Measurements from ENCODE around the gene GPR183.

The GPR183 gene

GRCh38 chr13:99353836-99354235 is 46.6 kb upstream of the GPR183 start:
- ChIA-PET POLR2A (no interaction called here), CTCF (interaction anchor here (1.3 to 1.6 kb wide), 4 partner anchors 16 to 88 kb away, joined by 3 to 4 read pairs (median 3); no protein-coding TSS in a partner anchor)
- TF ChIP-seq CTCF (IDR thresholded peaks at IDR 0.05; ENCODE audit: insufficient read depth, low read length, missing control alignments): no peak
- no peak for DNase-seq (ENCODE audit: low read depth, low spot score)
- no peak overlapping the region for H3K4me3 ChIP-seq (ENCODE audit: low read depth, low read length)

DNA sequence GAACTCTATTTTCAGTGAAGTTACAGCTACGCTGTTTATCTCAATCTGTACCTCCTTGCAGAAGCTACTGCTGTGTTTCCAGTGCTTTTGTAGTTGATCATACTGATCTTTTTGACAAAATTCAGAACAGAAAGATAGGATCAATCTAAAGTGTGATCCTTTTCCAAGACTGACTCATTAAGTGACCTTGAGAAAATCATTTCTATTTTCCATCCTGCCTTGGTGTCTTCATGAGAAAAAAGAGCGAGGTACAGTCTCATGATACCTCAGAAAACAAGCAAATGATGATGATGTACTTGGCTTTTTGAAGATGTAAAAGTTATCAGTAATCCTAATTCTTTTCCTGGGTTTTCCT is 46.0 kb upstream of the GPR183 start:
- POLR2A ChIA-PET: no interaction called here
- CTCF ChIA-PET: interaction anchor here (0.8 to 1.6 kb wide), 6 partner anchors 12 to 87 kb away, joined by 3 to 4 read pairs (median 3); no protein-coding TSS in a partner anchor
- no peak for TF ChIP-seq CTCF (IDR thresholded peaks at IDR 0.05; ENCODE audit: insufficient read depth, low read length, missing control alignments)
- no peak for DNase-seq (ENCODE audit: low read depth, low spot score)
- no peak overlapping the region for H3K4me3 ChIP-seq (ENCODE audit: low read depth, low read length)

DNA sequence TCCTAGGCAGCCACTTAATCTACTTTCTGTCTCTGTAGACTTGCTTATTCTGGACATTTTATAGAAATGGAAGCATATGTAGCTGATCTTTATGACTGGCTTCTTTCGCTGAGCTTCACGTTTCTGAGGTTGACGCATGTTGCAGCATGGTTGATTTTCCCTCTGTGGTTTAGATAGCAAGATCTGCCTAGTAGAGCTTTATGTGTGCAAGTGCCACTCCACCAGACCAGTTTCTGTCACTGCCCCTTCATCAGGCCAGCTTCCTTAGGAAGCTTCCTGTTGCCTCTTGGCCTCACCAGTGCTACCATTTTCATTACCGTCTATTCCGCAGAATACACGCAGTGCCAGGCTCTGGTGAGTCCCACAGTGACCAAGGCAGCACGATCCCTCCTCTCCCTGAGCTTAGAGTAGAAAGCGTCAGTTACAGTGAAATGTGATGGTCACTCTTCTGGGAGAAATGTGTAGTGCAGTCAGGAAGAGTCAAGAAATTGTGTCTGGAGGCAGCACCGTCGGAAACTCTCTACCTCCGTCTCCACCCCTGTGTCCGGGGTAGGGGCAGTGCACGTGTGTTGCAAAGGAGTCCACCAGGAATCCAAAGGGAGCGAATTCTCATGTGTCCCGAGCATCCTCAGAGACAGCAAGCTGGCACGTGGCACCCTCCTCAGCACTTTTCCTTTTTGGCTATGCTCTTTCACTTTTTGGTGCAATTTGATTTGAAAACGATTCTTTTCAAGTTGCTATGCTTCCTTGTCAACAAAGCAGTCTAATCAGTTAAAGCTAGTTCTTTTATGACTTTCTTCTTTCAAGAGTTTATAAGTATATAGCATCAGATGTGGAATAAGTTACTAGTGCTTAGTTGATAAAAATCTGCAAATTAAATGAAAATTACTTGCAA is 45.4 kb upstream of the GPR183 start:
- no peak for DNase-seq (ENCODE audit: low read depth, low spot score)
- ChIA-PET POLR2A (no interaction called here), CTCF (interaction anchor here (0.8 to 1.6 kb wide), 5 partner anchors 13 to 87 kb away, joined by 3 to 4 read pairs (median 3); no protein-coding TSS in a partner anchor)
- TF ChIP-seq CTCF (IDR thresholded peaks at IDR 0.05; ENCODE audit: insufficient read depth, low read length, missing control alignments): no peak
- no peak overlapping the region for H3K4me3 ChIP-seq (ENCODE audit: low read depth, low read length)

DNA sequence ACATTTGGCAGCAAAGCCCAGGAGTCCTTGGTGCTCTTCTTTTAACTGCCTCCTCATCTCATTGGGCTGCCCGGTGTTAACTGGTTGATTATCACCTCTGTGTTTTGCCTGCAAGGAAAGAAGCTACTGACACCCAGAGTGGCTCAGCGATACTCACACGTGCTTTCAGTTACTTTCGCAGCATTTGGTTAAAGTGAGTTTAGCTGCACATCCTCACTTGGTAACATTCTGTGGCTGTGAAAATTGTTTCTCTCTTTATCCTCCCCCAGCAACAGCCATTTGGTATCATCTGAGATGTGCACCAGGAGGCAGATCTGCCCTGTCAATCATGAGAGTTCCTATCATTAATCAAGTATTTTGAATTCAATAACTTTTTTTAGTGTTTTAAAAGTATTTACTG is 44.6 kb upstream of the GPR183 start:
- H3K4me3 ChIP-seq (ENCODE audit: low read depth, low read length): no peak overlapping the region
- POLR2A ChIA-PET: no interaction called here

DNA sequence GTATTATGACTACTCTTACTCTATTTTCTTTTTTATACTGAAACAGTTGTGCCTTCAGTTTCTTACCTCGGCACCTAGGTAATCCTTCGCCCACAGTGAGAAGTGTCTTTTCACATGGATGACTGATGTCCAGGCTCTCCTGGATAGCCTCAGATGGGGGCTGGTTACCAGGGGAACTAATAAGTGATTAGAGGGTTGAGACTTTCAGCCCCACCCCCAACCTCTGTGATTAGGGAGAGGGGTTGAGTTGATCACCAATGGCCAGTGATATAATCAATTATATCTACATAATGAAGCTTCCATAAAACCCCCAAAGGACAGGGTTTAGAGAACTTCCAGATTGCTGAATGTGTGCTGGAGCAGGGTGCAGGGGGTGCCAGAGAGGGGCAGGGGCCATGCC is 43.0 kb upstream of the GPR183 start:
- TF ChIP-seq CTCF (IDR thresholded peaks at IDR 0.05; ENCODE audit: insufficient read depth, low read length, missing control alignments): no peak
- CTCF ChIA-PET: no interaction called here
- POLR2A ChIA-PET: no interaction called here
- no peak overlapping the region for H3K4me3 ChIP-seq (ENCODE audit: low read depth, low read length)
- no peak for DNase-seq (ENCODE audit: low read depth, low spot score)

More for the DNA sequence above, 44.6 kb upstream of the GPR183 start:
- CTCF ChIA-PET: interaction anchor here (1.0 to 1.2 kb wide), 2 partner anchors 13 to 85 kb away, joined by 3 read pairs; no protein-coding TSS in a partner anchor
- no peak for TF ChIP-seq CTCF (IDR thresholded peaks at IDR 0.05; ENCODE audit: insufficient read depth, low read length, missing control alignments)
- no peak for DNase-seq (ENCODE audit: low read depth, low spot score)

GRCh38 chr13:99347911-99348451 is 40.8 kb upstream of the GPR183 start:
- TF ChIP-seq CTCF (IDR thresholded peaks at IDR 0.05; ENCODE audit: insufficient read depth, low read length, missing control alignments): no peak
- H3K4me3 ChIP-seq (ENCODE audit: low read depth, low read length): no peak overlapping the region
- no peak for DNase-seq (ENCODE audit: low read depth, low spot score)
- ChIA-PET CTCF (interaction anchor here (1.7 kb wide), 1 partner anchor 89 kb away, joined by 11 read pairs; no protein-coding TSS in a partner anchor), POLR2A (interaction anchor here (0.5 kb wide), 1 partner anchor 406 kb away, joined by 3 read pairs; no protein-coding TSS in a partner anchor)
